ENCODE measurements around the gene SHANK3. TPM values are rescaled to one million over a fixed set of nuclear protein-coding genes. Genes with fewer than 3 reads are reported as not detected.

SHANK3 gene
- total and polyA plus RNA-seq, 2 experiments from 2014 or later: 3.3 to 14.4 TPM

- peaks cover 56% of the 10 kb centered on the region for H3K27me3 ChIP-seq
- H3K9me3 ChIP-seq (ENCODE audit: low read depth): no peaks in the 10 kb centered on the region
- H3K4me1 ChIP-seq (ENCODE audit: low read depth): no peaks in the 10 kb centered on the region
- no peaks in the 10 kb centered on the region for H3K36me3 ChIP-seq
- TF ChIP-seq, protein P1, sequence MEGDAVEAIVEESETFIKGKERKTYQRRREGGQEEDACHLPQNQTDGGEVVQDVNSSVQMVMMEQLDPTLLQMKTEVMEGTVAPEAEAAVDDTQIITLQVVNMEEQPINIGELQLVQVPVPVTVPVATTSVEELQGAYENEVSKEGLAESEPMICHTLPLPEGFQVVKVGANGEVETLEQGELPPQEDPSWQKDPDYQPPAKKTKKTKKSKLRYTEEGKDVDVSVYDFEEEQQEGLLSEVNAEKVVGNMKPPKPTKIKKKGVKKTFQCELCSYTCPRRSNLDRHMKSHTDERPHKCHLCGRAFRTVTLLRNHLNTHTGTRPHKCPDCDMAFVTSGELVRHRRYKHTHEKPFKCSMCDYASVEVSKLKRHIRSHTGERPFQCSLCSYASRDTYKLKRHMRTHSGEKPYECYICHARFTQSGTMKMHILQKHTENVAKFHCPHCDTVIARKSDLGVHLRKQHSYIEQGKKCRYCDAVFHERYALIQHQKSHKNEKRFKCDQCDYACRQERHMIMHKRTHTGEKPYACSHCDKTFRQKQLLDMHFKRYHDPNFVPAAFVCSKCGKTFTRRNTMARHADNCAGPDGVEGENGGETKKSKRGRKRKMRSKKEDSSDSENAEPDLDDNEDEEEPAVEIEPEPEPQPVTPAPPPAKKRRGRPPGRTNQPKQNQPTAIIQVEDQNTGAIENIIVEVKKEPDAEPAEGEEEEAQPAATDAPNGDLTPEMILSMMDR (IDR thresholded peaks at IDR 0.05; ENCODE audit: low read depth, low read length): no peak
- H3K27ac ChIP-seq: no peak overlapping the region
- peak; percentile 16 to 29 for DNase-seq (ENCODE audit: low read depth in 1 of 2, low spot score in 1 of 2)
- peak overlapping the region; percentile 13 for H3K4me3 ChIP-seq
Observed at GRCh38 chr22:50720301-50721256, 48.0 kb downstream of the SHANK3 start.

GRCh38 chr22:50721257-50721844 is 48.7 kb downstream of the SHANK3 start:
- H3K27me3 ChIP-seq: peaks cover 56% of the 10 kb centered on the region

DNA sequence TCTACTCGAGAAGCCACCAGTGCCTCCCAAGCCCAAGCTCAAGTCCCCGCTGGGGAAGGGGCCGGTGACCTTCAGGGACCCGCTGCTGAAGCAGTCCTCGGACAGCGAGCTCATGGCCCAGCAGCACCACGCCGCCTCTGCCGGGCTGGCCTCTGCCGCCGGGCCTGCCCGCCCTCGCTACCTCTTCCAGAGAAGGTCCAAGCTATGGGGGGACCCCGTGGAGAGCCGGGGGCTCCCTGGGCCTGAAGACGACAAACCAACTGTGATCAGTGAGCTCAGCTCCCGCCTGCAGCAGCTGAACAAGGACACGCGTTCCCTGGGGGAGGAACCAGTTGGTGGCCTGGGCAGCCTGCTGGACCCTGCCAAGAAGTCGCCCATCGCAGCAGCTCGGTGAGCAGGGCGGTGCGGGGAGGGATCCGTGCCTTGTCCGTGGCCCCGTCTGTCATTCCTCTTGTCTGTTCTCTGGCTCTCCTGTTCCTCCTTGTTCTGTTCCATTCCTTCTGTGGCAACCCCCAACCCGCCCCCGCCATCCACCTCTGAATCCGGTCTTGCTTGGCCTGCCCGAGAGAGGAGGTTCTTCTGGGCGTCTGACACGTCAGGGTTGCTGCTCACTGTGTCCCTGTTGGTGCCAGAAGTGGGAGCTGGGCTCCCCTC is 49.6 kb downstream of the SHANK3 start:
- TF ChIP-seq, protein P1 (IDR thresholded peaks at IDR 0.05; ENCODE audit: low read depth, low read length): no peak
- H3K27me3 ChIP-seq: peaks cover 53% of the 10 kb centered on the region
- H3K9me3 ChIP-seq (ENCODE audit: low read depth): no peaks in the 10 kb centered on the region
- no peak overlapping the region for H3K27ac ChIP-seq
- DNase-seq (ENCODE audit: low read depth in 1 of 2, low spot score in 1 of 2): no peak
- no peaks in the 10 kb centered on the region for H3K4me1 ChIP-seq (ENCODE audit: low read depth)
- no peak overlapping the region for H3K4me3 ChIP-seq
- H3K36me3 ChIP-seq: no peaks in the 10 kb centered on the region

More at GRCh38 chr22:50721257-50721844, 48.7 kb downstream of the SHANK3 start:
- Histone ChIP-seq H3K9me3 (ENCODE audit: low read depth) (no peaks in the 10 kb centered on the region), H3K4me3 (no peak overlapping the region), H3K4me1 (ENCODE audit: low read depth) (no peaks in the 10 kb centered on the region), H3K27ac (no peak overlapping the region), H3K36me3 (no peaks in the 10 kb centered on the region)
- no peak for DNase-seq (ENCODE audit: low read depth in 1 of 2, low spot score in 1 of 2)
- TF ChIP-seq, protein P1 (IDR thresholded peaks at IDR 0.05; ENCODE audit: low read depth, low read length): no peak

Other genes with a start within 250 kb of the SHANK3 start
- 75.9 and 111 TPM in 2 replicates for gene SBF1, start 197.8 kb upstream of the SHANK3 start, total RNA-seq
- gene SBF1, start 197.8 kb upstream of the SHANK3 start, polyA plus RNA-seq: 39.1 and 47.4 TPM in 2 replicates
- gene ADM2, start 191.3 kb upstream of the SHANK3 start, total RNA-seq: 0.39 and 1.6 TPM in 2 replicates
- gene ADM2, start 191.3 kb upstream of the SHANK3 start, polyA plus RNA-seq: 0.10 TPM in 1 of 2 replicates, not detected in the other
- not detected in 2 replicates for gene MIOX, start 186.0 kb upstream of the SHANK3 start, total RNA-seq
- not detected in 2 replicates for gene MIOX, start 186.0 kb upstream of the SHANK3 start, polyA plus RNA-seq
- gene LMF2, start 165.1 kb upstream of the SHANK3 start, total RNA-seq: 79.9 and 91.7 TPM in 2 replicates
- 72.9 and 82.9 TPM in 2 replicates for gene LMF2, start 165.1 kb upstream of the SHANK3 start, polyA plus RNA-seq
- gene NCAPH2, start 164.6 kb upstream of the SHANK3 start, total RNA-seq: 50.3 and 55.0 TPM in 2 replicates
- gene NCAPH2, start 164.6 kb upstream of the SHANK3 start, polyA plus RNA-seq: 47.0 and 59.4 TPM in 2 replicates
- 4.1 TPM in 1 of 2 replicates, not detected in the other for gene SCO2, start 147.2 kb upstream of the SHANK3 start, total RNA-seq
- gene SCO2, start 147.2 kb upstream of the SHANK3 start, polyA plus RNA-seq: 0.84 and 10.5 TPM in 2 replicates
- 2.6 and 7.8 TPM in 2 replicates for gene TYMP, start 142.8 kb upstream of the SHANK3 start, total RNA-seq
- gene TYMP, start 142.8 kb upstream of the SHANK3 start, polyA plus RNA-seq: 10.0 and 17.7 TPM in 2 replicates
- gene KLHDC7B, start 126.9 kb upstream of the SHANK3 start, total RNA-seq: 0.07 and 0.18 TPM in 2 replicates
- gene KLHDC7B, start 126.9 kb upstream of the SHANK3 start, polyA plus RNA-seq: 0.45 TPM in 1 of 2 replicates, not detected in the other
- not detected in 2 replicates for gene SYCE3, start 109.9 kb upstream of the SHANK3 start, total RNA-seq
- gene SYCE3, start 109.9 kb upstream of the SHANK3 start, polyA plus RNA-seq: 3.8 TPM in 1 of 2 replicates, not detected in the other
- gene CPT1B, start 94.4 kb upstream of the SHANK3 start, total RNA-seq: 25.7 and 39.1 TPM in 2 replicates
- 53.1 and 58.7 TPM in 2 replicates for gene CPT1B, start 94.4 kb upstream of the SHANK3 start, polyA plus RNA-seq
- 54.6 and 73.4 TPM in 2 replicates for gene CHKB, start 90.0 kb upstream of the SHANK3 start, total RNA-seq
- 100 and 134 TPM in 2 replicates for gene CHKB, start 90.0 kb upstream of the SHANK3 start, polyA plus RNA-seq
- 1.7 and 2.4 TPM in 2 replicates for gene MAPK8IP2, start 72.0 kb upstream of the SHANK3 start, total RNA-seq
- gene MAPK8IP2, start 72.0 kb upstream of the SHANK3 start, polyA plus RNA-seq: 0.35 and 0.42 TPM in 2 replicates
- 53.1 and 58.1 TPM in 2 replicates for gene ARSA, start 44.7 kb upstream of the SHANK3 start, total RNA-seq
- gene ARSA, start 44.7 kb upstream of the SHANK3 start, polyA plus RNA-seq: 16.4 and 16.8 TPM in 2 replicates
- gene ACR, start 65.4 kb downstream of the SHANK3 start, total RNA-seq: 0.07 and 0.77 TPM in 2 replicates
- gene ACR, start 65.4 kb downstream of the SHANK3 start, polyA plus RNA-seq: not detected in 2 replicates
- 13.0 and 16.8 TPM in 2 replicates for gene RABL2B, start 110.8 kb downstream of the SHANK3 start, total RNA-seq
- gene RABL2B, start 110.8 kb downstream of the SHANK3 start, polyA plus RNA-seq: 33.0 and 37.0 TPM in 2 replicates

Data from cardiac muscle cell (in vitro differentiated cells and primary cell).